Karpas-422 (cell line): Measurements from ENCODE around the gene KCTD7. TPM values are rescaled to one million over a fixed set of nuclear protein-coding genes. Genes with fewer than 3 reads are reported as not detected.
"Not testable (repeated sequence)": the region's sequence is repeated elsewhere in the genome, so short reads cannot be mapped to it uniquely, and the experiment has no call there.

Experiments used
- DNase-seq: peaks from one replicate; pipeline ENCODE4 v3.0.0-alpha.2; 2015
- H2AFZ ChIP-seq: fragments of 200-600 bp; sonication (generic); 2 replicates; pipeline ENCODE4 v1.6.1; 2014; ENCODE audit warnings: antibody characterized with exemption, low read length, mixed read lengths
- H3K27ac ChIP-seq: fragments of 200-600 bp; sonication (generic); 2 replicates; pipeline ENCODE4 v1.5.1; 2014; ENCODE audit warnings: mild to moderate bottlenecking, low read length, moderate library complexity
- H3K27me3 ChIP-seq: fragments of 200-600 bp; sonication (generic); 2 replicates; pipeline ENCODE4 v1.6.1; 2014; ENCODE audit warnings: low read length, mixed read lengths
- H3K36me3 ChIP-seq: fragments of 200-600 bp; sonication (generic); 2 replicates; pipeline ENCODE4 v1.6.1; 2014; ENCODE audit warnings: low read length, mixed read lengths; ENCODE audit not compliant: insufficient read depth
- H3K4me1 ChIP-seq: fragments of 200-600 bp; sonication (generic); 2 replicates; pipeline ENCODE4 v1.6.1; 2014; ENCODE audit warnings: mild to moderate bottlenecking, low read length, mixed read lengths
- H3K4me2 ChIP-seq: fragments of 200-600 bp; sonication (generic); 2 replicates; pipeline ENCODE4 v1.6.1; 2014; ENCODE audit warnings: low read length, low read depth, mild to moderate bottlenecking; ENCODE audit not compliant: poor library complexity, severe bottlenecking
- H3K4me3 ChIP-seq: fragments of 200-600 bp; sonication (generic); 2 replicates; pipeline ENCODE4 v1.5.1; 2014; ENCODE audit warnings: mild to moderate bottlenecking, antibody characterized with exemption, low read length, mixed read lengths
- H3K79me2 ChIP-seq: fragments of 200-600 bp; sonication (generic); 2 replicates; pipeline ENCODE4 v1.6.1; 2014; ENCODE audit warnings: mild to moderate bottlenecking, low read length, mixed read lengths
- H3K9ac ChIP-seq: fragments of 200-600 bp; sonication (generic); 2 replicates; pipeline ENCODE4 v1.6.0; 2014; ENCODE audit warnings: low read length
- H3K9me2 ChIP-seq: fragments of 200-600 bp; sonication (generic), shearing (Covaris generic); replicated peaks from 2 replicates; pipeline ENCODE4 v1.6.0; 2014; ENCODE audit warnings: mild to moderate bottlenecking, low read length, moderate library complexity; ENCODE audit not compliant: insufficient read depth
- H3K9me3 ChIP-seq: fragments of 300-700, 200-600 bp; sonication (generic); 2 replicates; pipeline ENCODE4 v1.6.1; 2014; ENCODE audit warnings: low read length, mixed read lengths
- H4K20me1 ChIP-seq: fragments of 200-600 bp; sonication (generic); 2 replicates; pipeline ENCODE4 v1.6.1; 2014; ENCODE audit warnings: mild to moderate bottlenecking, antibody characterized with exemption, low read length, low read depth; ENCODE audit not compliant: insufficient read depth
- total RNA-seq: library from RNA; depleted of rRNA; stranded (reverse); fragments of >200 nt; shearing (Covaris generic); gene quantifications from 2 replicates; pipeline ENCODE4 v1.2.3, GENCODE V29; 2014; ENCODE audit warnings: low replicate concordance

The KCTD7 gene
- total RNA-seq, 1 experiment from 2014 or later, result 23.2 TPM

DNA sequence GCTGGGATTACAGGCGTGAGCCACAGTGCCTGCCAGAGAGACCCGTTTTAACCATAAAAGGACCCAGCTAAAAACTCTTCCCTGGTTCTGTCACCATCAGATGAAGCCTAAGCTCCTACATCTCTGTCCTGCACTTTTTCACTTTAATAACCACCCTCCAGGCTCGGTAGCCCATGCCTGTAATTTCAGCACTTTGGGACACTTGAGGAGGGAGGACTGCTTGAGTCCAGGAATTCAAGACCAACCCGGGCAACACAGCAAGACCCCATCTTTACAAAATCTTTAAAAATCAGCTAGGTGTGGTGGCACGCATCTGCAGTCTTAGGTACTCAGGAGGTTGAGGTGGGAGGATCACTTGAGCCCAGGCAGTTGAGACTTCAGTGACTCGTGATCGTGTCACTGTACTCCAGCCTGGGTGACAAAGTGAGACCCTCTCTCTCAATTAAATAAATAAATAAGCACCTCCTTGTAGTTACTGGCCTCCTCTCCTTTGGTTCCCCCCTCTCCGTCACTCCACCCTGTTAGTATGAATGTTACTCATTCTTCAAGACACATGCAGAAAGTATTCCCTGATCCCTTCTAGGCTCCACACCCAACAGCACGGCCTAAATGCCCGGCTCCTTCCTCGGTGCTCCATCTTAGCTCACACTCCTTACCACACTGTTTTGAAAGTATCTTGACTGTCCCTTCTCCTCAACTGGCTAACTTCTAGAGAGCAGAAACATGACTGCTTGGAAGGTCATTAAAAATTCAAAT is 38.2 kb upstream of the KCTD7 start:
- not testable (repeated sequence) for H2AFZ ChIP-seq, H3K36me3 ChIP-seq, H3K27me3 ChIP-seq, DNase-seq, H3K9me2 ChIP-seq, H3K9me3 ChIP-seq
- Histone ChIP-seq H3K4me1 (peaks cover 56% of the 10 kb centered on the region), H3K9ac (peak overlapping the region; percentile 80), H3K4me3 (peak overlapping the region; percentile 89), H3K79me2 (peaks cover 74% of the 10 kb centered on the region), H4K20me1 (peaks cover 28% of the 10 kb centered on the region; the same call in 1 of the 2 replicates), H3K27ac (peak overlapping the region; percentile 40; the same call in 1 of the 2 replicates), H3K4me2 (peak overlapping the region; percentile 76)

DNA sequence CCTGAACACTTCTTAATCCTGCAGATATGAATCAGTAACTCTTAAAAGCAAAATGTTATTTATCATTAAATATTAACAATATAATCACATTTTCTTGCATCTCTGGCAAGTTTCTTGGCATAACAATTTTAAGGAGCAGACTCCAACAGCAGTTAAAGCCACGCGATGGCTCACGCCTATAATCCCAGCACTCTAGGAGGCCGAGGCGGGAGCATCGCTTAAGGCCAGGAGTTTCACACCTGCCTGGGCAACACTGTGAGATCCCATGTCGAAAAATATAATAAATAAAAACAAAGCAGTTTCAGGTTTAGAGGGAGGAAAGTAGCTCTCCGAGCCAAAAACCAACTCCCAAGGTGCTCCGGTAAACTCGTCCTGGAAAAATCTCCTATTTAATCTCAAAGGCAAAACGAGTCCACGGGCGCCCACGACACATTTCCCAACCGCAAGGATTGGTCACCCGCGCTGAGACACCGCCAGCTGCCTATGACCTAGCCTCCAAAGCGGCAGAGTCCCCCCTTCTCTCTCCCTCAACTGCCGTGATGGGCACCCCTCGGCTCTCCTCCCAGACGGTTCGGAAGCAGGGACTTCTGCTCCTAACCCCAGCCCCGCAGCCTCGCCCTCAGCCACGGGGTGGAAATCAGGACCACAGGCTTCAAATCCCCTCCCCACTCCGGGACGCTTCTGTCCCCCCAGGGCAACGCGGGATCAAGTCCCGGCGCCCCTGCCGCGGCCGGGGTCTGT is 37.5 kb upstream of the KCTD7 start:
- Histone ChIP-seq H3K9ac (peak overlapping the region; percentile 80), H3K4me1 (peaks cover 48% of the 10 kb centered on the region), H3K4me2 (peak overlapping the region; percentile 76), H3K4me3 (peak overlapping the region; percentile 89), H3K79me2 (peaks cover 66% of the 10 kb centered on the region), H4K20me1 (peaks cover 20% of the 10 kb centered on the region; the same call in 1 of the 2 replicates), H3K27ac (peak overlapping the region; percentile 40)
- not testable (repeated sequence) for H3K9me2 ChIP-seq, H3K27me3 ChIP-seq, H3K36me3 ChIP-seq, H2AFZ ChIP-seq, H3K9me3 ChIP-seq
- DNase-seq, result peak; percentile 51

DNA sequence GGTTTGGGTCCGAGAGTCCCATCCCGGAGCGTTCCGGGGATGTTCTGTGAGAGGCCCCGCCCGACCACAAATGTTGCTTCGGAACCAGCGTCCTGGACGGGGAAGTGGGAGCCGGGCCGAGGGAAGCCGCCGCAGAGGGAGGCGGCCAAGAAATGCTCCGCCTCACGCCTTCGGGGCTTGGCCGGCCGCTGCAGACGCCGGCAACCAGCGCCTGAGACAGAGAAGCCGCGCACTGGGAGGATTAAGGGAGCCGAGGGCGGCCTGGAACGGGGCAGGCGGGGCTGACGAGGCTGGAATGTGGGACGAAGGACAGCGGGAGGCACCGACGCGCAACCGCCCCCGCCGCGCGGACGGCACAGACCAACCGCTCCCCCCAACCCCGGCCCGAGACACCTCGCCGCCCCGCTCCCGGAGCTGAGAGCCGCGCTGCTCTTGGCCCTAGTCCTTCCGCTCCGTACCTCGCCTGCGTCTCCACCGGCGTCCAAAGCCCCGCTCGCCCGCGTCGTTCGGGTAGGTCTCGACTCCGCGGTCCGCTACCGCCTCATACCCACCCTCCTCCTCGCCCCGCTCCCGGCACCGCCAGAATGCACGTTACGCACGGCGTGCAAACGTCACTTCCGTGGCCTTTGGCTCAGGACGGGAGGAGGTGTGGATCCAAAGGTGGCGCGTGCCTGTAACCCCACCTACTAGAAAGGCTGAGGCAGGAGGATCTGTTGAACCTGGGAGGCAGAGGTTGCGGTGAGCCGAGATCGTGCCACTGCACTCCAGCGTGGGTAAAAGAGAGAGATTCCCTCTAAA is 36.7 kb upstream of the KCTD7 start:
- Histone ChIP-seq H3K27me3 (no peaks in the 10 kb centered on the region), H3K9ac (peak overlapping the region; percentile 80), H3K79me2 (peaks cover 58% of the 10 kb centered on the region), H3K4me3 (peak overlapping the region; percentile 89), H3K27ac (peak overlapping the region; percentile 40), H3K4me1 (peaks cover 46% of the 10 kb centered on the region), H3K9me2 (no peaks in the 10 kb centered on the region), H3K4me2 (peak overlapping the region; percentile 76), H2AFZ (peak overlapping the region; percentile 85), H3K9me3 (no peaks in the 10 kb centered on the region), H4K20me1 (peaks cover 13% of the 10 kb centered on the region; the same call in 1 of the 2 replicates), H3K36me3 (peaks cover 4% of the 10 kb centered on the region; the same call in 1 of the 2 replicates)
- peak; percentile 98 for DNase-seq

DNA sequence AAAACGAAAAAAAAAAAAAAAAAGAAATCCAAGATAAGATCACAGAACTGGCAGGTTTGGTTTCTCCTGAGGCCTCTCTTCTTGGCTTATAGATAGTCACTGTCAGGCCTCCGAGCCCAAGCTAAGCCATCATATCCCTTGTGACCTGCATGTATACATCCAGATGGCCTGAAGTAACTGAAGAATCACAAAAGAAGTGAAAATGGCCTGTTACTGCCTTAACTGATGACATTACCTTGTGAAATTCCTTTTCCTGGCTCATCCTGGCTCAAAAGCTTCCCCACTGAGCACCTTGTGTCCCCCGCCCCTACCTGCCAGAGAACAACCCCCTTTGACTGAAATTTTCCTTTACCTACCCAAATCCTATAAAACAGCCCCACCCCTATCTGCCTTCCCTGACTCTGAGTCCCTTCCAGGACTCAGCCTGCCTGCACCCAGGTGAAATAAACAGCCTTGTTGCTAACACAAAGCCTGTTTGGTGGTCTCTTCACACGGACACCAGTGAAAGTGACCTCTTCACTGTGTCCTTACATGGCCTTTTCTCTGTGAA is 36.0 kb upstream of the KCTD7 start:
- H3K27me3 ChIP-seq, H3K9me2 ChIP-seq, H3K9me3 ChIP-seq, DNase-seq, H4K20me1 ChIP-seq, H3K36me3 ChIP-seq: not testable (repeated sequence)
- H2AFZ ChIP-seq, result peak overlapping the region; percentile 87
- peak overlapping the region; percentile 40 for H3K27ac ChIP-seq
- H3K4me1 ChIP-seq, result peaks cover 43% of the 10 kb centered on the region
- H3K9ac ChIP-seq, result peak overlapping the region; percentile 80
- peaks cover 52% of the 10 kb centered on the region for H3K79me2 ChIP-seq
- peak overlapping the region; percentile 76 for H3K4me2 ChIP-seq
- H3K4me3 ChIP-seq, result peak overlapping the region; percentile 89

DNA sequence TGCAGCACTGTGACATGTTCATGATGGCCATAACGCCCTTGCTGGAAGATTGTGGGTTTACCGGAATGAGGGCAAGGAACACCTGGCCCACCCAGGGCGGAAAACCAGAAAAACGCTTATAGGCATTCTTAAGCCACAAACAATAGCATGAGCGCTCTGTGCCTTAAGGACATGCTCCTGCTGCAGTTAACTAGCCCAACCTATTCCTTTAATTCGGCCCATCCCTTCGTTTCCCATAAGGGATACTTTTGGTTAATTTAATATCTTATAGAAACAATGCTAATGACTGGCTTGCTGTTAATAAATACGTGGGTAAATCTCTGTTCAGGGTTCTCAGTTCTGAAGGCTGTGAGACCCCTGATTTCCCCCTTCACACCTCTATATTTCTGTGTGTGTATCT is 34.6 kb upstream of the KCTD7 start:
- not testable (repeated sequence) for H3K4me2 ChIP-seq, H3K27ac ChIP-seq, H3K9me3 ChIP-seq, H3K36me3 ChIP-seq, H3K9me2 ChIP-seq, H3K4me3 ChIP-seq, H4K20me1 ChIP-seq, H2AFZ ChIP-seq, H3K27me3 ChIP-seq, DNase-seq, H3K9ac ChIP-seq
- Histone ChIP-seq H3K4me1 (peaks cover 34% of the 10 kb centered on the region), H3K79me2 (peaks cover 38% of the 10 kb centered on the region)

- no peak overlapping the region for H3K9ac ChIP-seq
- H3K27ac ChIP-seq, result no peak overlapping the region
- no peaks in the 10 kb centered on the region for H3K36me3 ChIP-seq
- H2AFZ ChIP-seq, result no peak overlapping the region
- no peaks in the 10 kb centered on the region for H4K20me1 ChIP-seq
- peaks cover 14% of the 10 kb centered on the region for H3K4me1 ChIP-seq
- H3K9me2 ChIP-seq, result no peaks in the 10 kb centered on the region
- H3K9me3 ChIP-seq, result no peaks in the 10 kb centered on the region
- peaks cover 4% of the 10 kb centered on the region; the same call in 1 of the 2 replicates for H3K79me2 ChIP-seq
- DNase-seq, result no peak
- H3K4me3 ChIP-seq, result no peak overlapping the region
- H3K4me2 ChIP-seq, result no peak overlapping the region
- no peaks in the 10 kb centered on the region for H3K27me3 ChIP-seq
Measured at GRCh38 chr7:66597461-66597860, 31.2 kb upstream of the KCTD7 start.

DNA sequence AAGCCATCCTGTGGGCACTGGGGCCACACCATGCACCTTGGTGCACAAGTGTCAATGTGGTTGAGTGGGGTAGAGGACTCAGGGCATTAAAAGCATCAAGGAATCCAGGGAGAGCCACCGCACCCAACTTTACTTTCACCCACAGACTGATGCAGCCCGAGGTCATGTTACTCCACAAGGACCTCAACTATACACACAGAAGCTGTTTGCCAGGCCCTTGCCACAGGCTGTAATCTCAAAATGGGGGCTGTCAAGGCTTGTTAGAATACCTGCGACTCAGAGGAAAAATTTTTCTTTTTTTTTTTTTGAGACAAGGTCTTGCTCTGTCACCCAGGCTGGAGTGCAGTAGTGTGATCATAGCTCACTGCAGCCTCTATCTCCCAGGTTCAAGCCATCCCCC is 26.5 kb upstream of the KCTD7 start:
- no peak overlapping the region for H3K9ac ChIP-seq
- no peaks in the 10 kb centered on the region for H3K9me2 ChIP-seq
- H3K79me2 ChIP-seq, result no peaks in the 10 kb centered on the region
- H4K20me1 ChIP-seq, result no peaks in the 10 kb centered on the region
- H3K4me2 ChIP-seq, result no peak overlapping the region
- H3K9me3 ChIP-seq, result no peaks in the 10 kb centered on the region
- H2AFZ ChIP-seq, result no peak overlapping the region
- H3K4me3 ChIP-seq, result no peak overlapping the region
- no peaks in the 10 kb centered on the region for H3K27me3 ChIP-seq
- H3K27ac ChIP-seq, result no peak overlapping the region
- no peak for DNase-seq
- H3K4me1 ChIP-seq, result peaks cover under 1% of the 10 kb centered on the region; the same call in 1 of the 2 replicates
- no peaks in the 10 kb centered on the region for H3K36me3 ChIP-seq
